ENCODE results near the gene MAP3K5.
A peak's percentile ranks its signal among the peaks of the same experiment; 100 is the strongest.

The MAP3K5 gene

GRCh38 chr6:136684466-136684865 is 107.8 kb downstream of the MAP3K5 start:
- no peak for DNase-seq
- no peak for ATAC-seq

GRCh38 chr6:136683209-136683941 is 108.9 kb downstream of the MAP3K5 start:
- no peak for DNase-seq
- ATAC-seq, result no peak

- DNase-seq (no peak), ATAC-seq (no peak)
These were observed 110.0 kb downstream of the MAP3K5 start for GRCh38 chr6:136682292-136682691.

- ATAC-seq (no peak), DNase-seq (no peak)
These were observed 114.5 kb downstream of the MAP3K5 start for GRCh38 chr6:136677822-136678221.

- no peak for ATAC-seq
- no peak for DNase-seq
These were observed 114.9 kb downstream of the MAP3K5 start for GRCh38 chr6:136677344-136677743.

GRCh38 chr6:136676075-136676474 is 116.2 kb downstream of the MAP3K5 start:
- ATAC-seq, result no peak
- DNase-seq, result no peak

GRCh38 chr6:136673571-136673970 is 118.7 kb downstream of the MAP3K5 start:
- ATAC-seq, result no peak
- DNase-seq, result no peak

- ATAC-seq, result no peak
- DNase-seq, result no peak
These were observed 120.1 kb downstream of the MAP3K5 start for GRCh38 chr6:136672144-136672543.

GRCh38 chr6:136669299-136669699 is 123.0 kb downstream of the MAP3K5 start:
- DNase-seq, result no peak
- no peak for ATAC-seq

- DNase-seq (no peak), ATAC-seq (no peak)
These were observed 123.7 kb downstream of the MAP3K5 start for GRCh38 chr6:136668571-136668970.

GRCh38 chr6:136666041-136666440 is 126.2 kb downstream of the MAP3K5 start:
- no peak for ATAC-seq
- DNase-seq, result no peak

- DNase-seq (no peak), ATAC-seq (no peak)
These were observed 129.7 kb downstream of the MAP3K5 start for GRCh38 chr6:136662347-136663237.

- DNase-seq, result no peak
- ATAC-seq, result no peak
These were observed 131.6 kb downstream of the MAP3K5 start for GRCh38 chr6:136660727-136661126.

- ATAC-seq, result no peak
- DNase-seq, result no peak
These were observed 132.2 kb downstream of the MAP3K5 start for GRCh38 chr6:136659991-136660499.

GRCh38 chr6:136658711-136659110 is 133.6 kb downstream of the MAP3K5 start:
- ATAC-seq, result no peak
- no peak for DNase-seq

GRCh38 chr6:136657666-136658065 is 134.6 kb downstream of the MAP3K5 start:
- no peak for ATAC-seq
- DNase-seq, result no peak

GRCh38 chr6:136656121-136656520 is 136.2 kb downstream of the MAP3K5 start:
- ATAC-seq, result no peak
- no peak for DNase-seq

GRCh38 chr6:136655239-136656014 is 136.8 kb downstream of the MAP3K5 start:
- DNase-seq, result no peak
- ATAC-seq, result no peak

- ATAC-seq (no peak), DNase-seq (no peak)
These were observed 138.2 kb downstream of the MAP3K5 start for GRCh38 chr6:136654086-136654485.

GRCh38 chr6:136652656-136653055 is 139.6 kb downstream of the MAP3K5 start:
- ATAC-seq (no peak), DNase-seq (no peak)

GRCh38 chr6:136651982-136652381 is 140.3 kb downstream of the MAP3K5 start:
- ATAC-seq (no peak), DNase-seq (no peak)

GRCh38 chr6:136647363-136647852 is 144.9 kb downstream of the MAP3K5 start:
- ATAC-seq, result peak; percentile 97
- DNase-seq, result peak; percentile 30

Data from stimulated activated naive CD8-positive, alpha-beta T cell treated with anti-CD3 and anti-CD28 coated beads, Interleukin-15, Interleukin-2, amounts not matched to agents 100 U/mL and 50 U/mL, for 24 hours (primary cell).